ENCODE data around the gene GAGE12J. TPM values are rescaled to one million over a fixed set of nuclear protein-coding genes. Genes with fewer than 3 reads are reported as not detected.

GAGE12J gene
- total and polyA plus RNA-seq, 9 of the 15 experiments (the other 6 are each of a cell fraction or from before 2014, with no cell fraction given), result 0.20 to 0.84 (median 0.64) TPM; not detected in 5

DNA sequence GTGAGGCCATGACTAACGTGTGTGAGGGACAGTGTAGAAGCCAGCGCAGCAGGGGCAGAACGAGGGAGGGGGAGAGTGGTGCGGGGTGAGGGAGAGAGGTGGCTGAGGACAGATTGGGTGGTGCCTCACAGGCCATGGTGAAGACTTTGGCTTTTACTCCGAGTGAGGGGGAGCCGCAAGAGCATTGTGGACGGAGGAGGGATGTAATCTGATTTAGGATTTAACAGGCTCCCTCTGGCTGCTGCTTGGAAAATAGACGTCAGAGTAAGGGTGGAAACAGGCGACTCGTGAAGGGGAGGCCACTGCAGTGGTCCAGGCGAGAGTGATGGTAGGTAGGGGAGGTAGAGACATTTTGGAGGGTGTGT is 39.2 kb upstream of the GAGE12J start (continued):
- TF ChIP-seq, protein P1, sequence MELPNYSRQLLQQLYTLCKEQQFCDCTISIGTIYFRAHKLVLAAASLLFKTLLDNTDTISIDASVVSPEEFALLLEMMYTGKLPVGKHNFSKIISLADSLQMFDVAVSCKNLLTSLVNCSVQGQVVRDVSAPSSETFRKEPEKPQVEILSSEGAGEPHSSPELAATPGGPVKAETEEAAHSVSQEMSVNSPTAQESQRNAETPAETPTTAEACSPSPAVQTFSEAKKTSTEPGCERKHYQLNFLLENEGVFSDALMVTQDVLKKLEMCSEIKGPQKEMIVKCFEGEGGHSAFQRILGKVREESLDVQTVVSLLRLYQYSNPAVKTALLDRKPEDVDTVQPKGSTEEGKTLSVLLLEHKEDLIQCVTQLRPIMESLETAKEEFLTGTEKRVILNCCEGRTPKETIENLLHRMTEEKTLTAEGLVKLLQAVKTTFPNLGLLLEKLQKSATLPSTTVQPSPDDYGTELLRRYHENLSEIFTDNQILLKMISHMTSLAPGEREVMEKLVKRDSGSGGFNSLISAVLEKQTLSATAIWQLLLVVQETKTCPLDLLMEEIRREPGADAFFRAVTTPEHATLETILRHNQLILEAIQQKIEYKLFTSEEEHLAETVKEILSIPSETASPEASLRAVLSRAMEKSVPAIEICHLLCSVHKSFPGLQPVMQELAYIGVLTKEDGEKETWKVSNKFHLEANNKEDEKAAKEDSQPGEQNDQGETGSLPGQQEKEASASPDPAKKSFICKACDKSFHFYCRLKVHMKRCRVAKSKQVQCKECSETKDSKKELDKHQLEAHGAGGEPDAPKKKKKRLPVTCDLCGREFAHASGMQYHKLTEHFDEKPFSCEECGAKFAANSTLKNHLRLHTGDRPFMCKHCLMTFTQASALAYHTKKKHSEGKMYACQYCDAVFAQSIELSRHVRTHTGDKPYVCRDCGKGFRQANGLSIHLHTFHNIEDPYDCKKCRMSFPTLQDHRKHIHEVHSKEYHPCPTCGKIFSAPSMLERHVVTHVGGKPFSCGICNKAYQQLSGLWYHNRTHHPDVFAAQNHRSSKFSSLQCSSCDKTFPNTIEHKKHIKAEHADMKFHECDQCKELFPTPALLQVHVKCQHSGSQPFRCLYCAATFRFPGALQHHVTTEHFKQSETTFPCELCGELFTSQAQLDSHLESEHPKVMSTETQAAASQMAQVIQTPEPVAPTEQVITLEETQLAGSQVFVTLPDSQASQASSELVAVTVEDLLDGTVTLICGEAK (IDR thresholded peaks at IDR 0.05), result 0 out of 2 replicates have a peak, but pooled peaks have one; percentile 20
- TF ChIP-seq, protein P1 (CRISPR knock-in tag; IDR thresholded peaks at IDR 0.05), result no peak
- TF ChIP-seq ZNF57 (CRISPR knock-in tag; IDR thresholded peaks at IDR 0.05), result no peak
- no peak for TF ChIP-seq KAT7 (CRISPR knock-in tag; IDR thresholded peaks at IDR 0.05; ENCODE audit: borderline replicate concordance)
- TF ChIP-seq POLR2G (IDR thresholded peaks at IDR 0.05; ENCODE audit: low read depth, low read length), result no peak
- TF ChIP-seq, protein P2, sequence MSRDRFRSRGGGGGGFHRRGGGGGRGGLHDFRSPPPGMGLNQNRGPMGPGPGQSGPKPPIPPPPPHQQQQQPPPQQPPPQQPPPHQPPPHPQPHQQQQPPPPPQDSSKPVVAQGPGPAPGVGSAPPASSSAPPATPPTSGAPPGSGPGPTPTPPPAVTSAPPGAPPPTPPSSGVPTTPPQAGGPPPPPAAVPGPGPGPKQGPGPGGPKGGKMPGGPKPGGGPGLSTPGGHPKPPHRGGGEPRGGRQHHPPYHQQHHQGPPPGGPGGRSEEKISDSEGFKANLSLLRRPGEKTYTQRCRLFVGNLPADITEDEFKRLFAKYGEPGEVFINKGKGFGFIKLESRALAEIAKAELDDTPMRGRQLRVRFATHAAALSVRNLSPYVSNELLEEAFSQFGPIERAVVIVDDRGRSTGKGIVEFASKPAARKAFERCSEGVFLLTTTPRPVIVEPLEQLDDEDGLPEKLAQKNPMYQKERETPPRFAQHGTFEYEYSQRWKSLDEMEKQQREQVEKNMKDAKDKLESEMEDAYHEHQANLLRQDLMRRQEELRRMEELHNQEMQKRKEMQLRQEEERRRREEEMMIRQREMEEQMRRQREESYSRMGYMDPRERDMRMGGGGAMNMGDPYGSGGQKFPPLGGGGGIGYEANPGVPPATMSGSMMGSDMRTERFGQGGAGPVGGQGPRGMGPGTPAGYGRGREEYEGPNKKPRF (IDR thresholded peaks at IDR 0.05; ENCODE audit: low read depth, low read length), result no peak
- no peak for TF ChIP-seq ATF1 (CRISPR knock-in tag; IDR thresholded peaks at IDR 0.05)
- 0 out of 2 replicates have a peak, but pooled peaks have one; percentile 34 for TF ChIP-seq ATF1 (tag; IDR thresholded peaks at IDR 0.05)
- no peak for TF ChIP-seq ETV1 (tag; conservative IDR thresholded peaks at IDR 0.05; ENCODE audit: low read depth)
- TF ChIP-seq, protein P3, sequence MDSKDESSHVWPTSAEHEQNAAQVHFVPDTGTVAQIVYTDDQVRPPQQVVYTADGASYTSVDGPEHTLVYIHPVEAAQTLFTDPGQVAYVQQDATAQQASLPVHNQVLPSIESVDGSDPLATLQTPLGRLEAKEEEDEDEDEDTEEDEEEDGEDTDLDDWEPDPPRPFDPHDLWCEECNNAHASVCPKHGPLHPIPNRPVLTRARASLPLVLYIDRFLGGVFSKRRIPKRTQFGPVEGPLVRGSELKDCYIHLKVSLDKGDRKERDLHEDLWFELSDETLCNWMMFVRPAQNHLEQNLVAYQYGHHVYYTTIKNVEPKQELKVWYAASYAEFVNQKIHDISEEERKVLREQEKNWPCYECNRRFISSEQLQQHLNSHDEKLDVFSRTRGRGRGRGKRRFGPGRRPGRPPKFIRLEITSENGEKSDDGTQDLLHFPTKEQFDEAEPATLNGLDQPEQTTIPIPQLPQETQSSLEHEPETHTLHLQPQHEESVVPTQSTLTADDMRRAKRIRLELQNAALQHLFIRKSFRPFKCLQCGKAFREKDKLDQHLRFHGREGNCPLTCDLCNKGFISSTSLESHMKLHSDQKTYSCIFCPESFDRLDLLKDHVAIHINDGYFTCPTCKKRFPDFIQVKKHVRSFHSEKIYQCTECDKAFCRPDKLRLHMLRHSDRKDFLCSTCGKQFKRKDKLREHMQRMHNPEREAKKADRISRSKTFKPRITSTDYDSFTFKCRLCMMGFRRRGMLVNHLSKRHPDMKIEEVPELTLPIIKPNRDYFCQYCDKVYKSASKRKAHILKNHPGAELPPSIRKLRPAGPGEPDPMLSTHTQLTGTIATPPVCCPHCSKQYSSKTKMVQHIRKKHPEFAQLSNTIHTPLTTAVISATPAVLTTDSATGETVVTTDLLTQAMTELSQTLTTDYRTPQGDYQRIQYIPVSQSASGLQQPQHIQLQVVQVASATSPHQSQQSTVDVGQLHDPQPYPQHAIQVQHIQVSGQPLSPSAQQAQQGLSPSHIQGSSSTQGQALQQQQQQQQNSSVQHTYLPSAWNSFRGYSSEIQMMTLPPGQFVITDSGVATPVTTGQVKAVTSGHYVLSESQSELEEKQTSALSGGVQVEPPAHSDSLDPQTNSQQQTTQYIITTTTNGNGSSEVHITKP (IDR thresholded peaks at IDR 0.05; ENCODE audit: partially characterized antibody), result peak; percentile 49
- no peak for TF ChIP-seq NCOR1 (IDR thresholded peaks at IDR 0.05)
- no peak for TF ChIP-seq ZNF41 (CRISPR knock-in tag; conservative IDR thresholded peaks at IDR 0.05)
- no peak for TF ChIP-seq ZNF347 (CRISPR knock-in tag; IDR thresholded peaks at IDR 0.05; ENCODE audit: low read depth)
- no peak for TF ChIP-seq ZNF668 (CRISPR knock-in tag; IDR thresholded peaks at IDR 0.05)

All from K562 (cell line).